DND-41 (cell line): ENCODE measurements around the gene THRA.

Experiments used
- ATAC-seq: fragments of 200-7000 bp; cut with Tn5 transposase; 3 replicates; pipeline ENCODE4 v1.9.1; 2021; ENCODE audit warnings: low read depth; ENCODE audit not compliant: insufficient read depth
- DNase-seq: peaks from one replicate; pipeline ENCODE4 v3.0.0-alpha.2; 2020
- H2AFZ ChIP-seq: 2 replicates; pipeline ENCODE4 v1.6.0; 2012; ENCODE audit warnings: low read depth, low read length
- H3K27ac ChIP-seq: 2 replicates; pipeline ENCODE4 v1.5.1; 2012; ENCODE audit warnings: low read length, inconsistent platforms
- H3K27me3 ChIP-seq: fragments of 200-600 bp; sonication (generic); 2 replicates; pipeline ENCODE4 v1.6.0; 2012; ENCODE audit warnings: low read length, mild to moderate bottlenecking, inconsistent platforms; ENCODE audit not compliant: insufficient read depth, poor library complexity
- H3K36me3 ChIP-seq: 2 replicates; pipeline ENCODE4 v1.5.1; 2012; ENCODE audit warnings: low read length, inconsistent platforms; ENCODE audit not compliant: insufficient read depth
- H3K4me1 ChIP-seq: 2 replicates; pipeline ENCODE4 v1.5.1; 2012; ENCODE audit warnings: mild to moderate bottlenecking, low read length; ENCODE audit not compliant: insufficient read depth
- H3K4me2 ChIP-seq: 2 replicates; pipeline ENCODE4 v1.6.0; 2012; ENCODE audit warnings: mild to moderate bottlenecking, moderate library complexity, low read length, inconsistent platforms; ENCODE audit not compliant: insufficient read depth
- H3K4me3 ChIP-seq, 2 experiments: fragments of 200-600 bp in 1 of 2; shearing (Covaris generic) in 1 of 2; 2 replicates each; pipeline ENCODE4 v1.5.1; 2012 to 2016; ENCODE audit warnings: inconsistent platforms in 2 of 2, low read length in 2 of 2, mild to moderate bottlenecking in 2 of 2, low read depth in 1 of 2, moderate library complexity in 1 of 2
- H3K79me2 ChIP-seq: 2 replicates; pipeline ENCODE4 v1.6.0; 2012; ENCODE audit warnings: low read length, inconsistent platforms; ENCODE audit not compliant: insufficient read depth
- H3K9ac ChIP-seq: 2 replicates; pipeline ENCODE4 v1.6.0; 2012; ENCODE audit warnings: low read depth, mild to moderate bottlenecking, inconsistent platforms, low read length, moderate library complexity
- H3K9me3 ChIP-seq: 2 replicates; pipeline ENCODE4 v1.5.1; 2012; ENCODE audit warnings: low read length, moderate library complexity, mild to moderate bottlenecking, inconsistent platforms; ENCODE audit not compliant: insufficient read depth, severe bottlenecking
- H4K20me1 ChIP-seq: 2 replicates; pipeline ENCODE4 v1.6.0; 2012; ENCODE audit warnings: low read length; ENCODE audit not compliant: insufficient read depth
- CTCF ChIP-seq: IDR thresholded peaks from 2 replicates; pipeline ENCODE4 v1.5.1; 2012; ENCODE audit warnings: borderline replicate concordance, low read length, moderate library complexity, mild to moderate bottlenecking; ENCODE audit not compliant: poor library complexity, severe bottlenecking; ENCODE audit errors: extremely low read depth
- EZH2 ChIP-seq: IDR thresholded peaks from 3 replicates; pipeline ENCODE4 v1.6.1; 2012; ENCODE audit warnings: borderline replicate concordance, low read depth, mild to moderate bottlenecking, moderate library complexity, low read length, inconsistent platforms; ENCODE audit not compliant: severe bottlenecking

The THRA gene

DNA sequence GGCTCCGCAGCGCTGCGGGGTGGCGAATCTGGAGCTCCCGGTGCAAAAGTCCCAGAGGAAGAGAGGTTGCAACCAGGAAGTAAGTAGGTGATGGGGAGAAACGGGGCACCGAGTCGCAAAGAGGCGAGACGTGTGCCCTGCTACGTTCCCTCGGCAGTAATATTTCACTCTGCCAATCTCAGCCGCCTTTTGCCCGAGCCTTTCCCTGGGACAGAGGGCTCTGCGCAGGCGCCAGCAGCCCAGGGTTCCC, 37.6 kb downstream of the THRA start, which contains the start of gene NR1D1:
Gene NR1D1, minus strand, starts transcription at position 171 of the 250 bp plus-strand sequence. CDS start 495 bp downstream, outside the sequence.
- Histone ChIP-seq H3K27me3 (no peaks in the 10 kb centered on the region), H2AFZ (peak within 1 kb of the TSS; percentile 79), H3K36me3 (peaks cover 21% of the 10 kb centered on the region), H3K4me1 (peaks cover 48% of the 10 kb centered on the region), H3K4me2 (peak within 1 kb of the TSS; percentile 97), H3K27ac (peak within 1 kb of the TSS; percentile 78), H3K79me2 (peaks cover 18% of the 10 kb centered on the region), H3K4me3 (peak within 1 kb of the TSS; percentile 41 to 83; a peak in 3 of 4 replicates), H4K20me1 (no peaks in the 10 kb centered on the region), H3K9ac (peak within 1 kb of the TSS; percentile 69), H3K9me3 (no peaks in the 10 kb centered on the region)
- no peak for TF ChIP-seq CTCF
- no peak for TF ChIP-seq EZH2
- no peak; the same call in 2 of the 3 replicates for ATAC-seq
- no peak for DNase-seq

DNA sequence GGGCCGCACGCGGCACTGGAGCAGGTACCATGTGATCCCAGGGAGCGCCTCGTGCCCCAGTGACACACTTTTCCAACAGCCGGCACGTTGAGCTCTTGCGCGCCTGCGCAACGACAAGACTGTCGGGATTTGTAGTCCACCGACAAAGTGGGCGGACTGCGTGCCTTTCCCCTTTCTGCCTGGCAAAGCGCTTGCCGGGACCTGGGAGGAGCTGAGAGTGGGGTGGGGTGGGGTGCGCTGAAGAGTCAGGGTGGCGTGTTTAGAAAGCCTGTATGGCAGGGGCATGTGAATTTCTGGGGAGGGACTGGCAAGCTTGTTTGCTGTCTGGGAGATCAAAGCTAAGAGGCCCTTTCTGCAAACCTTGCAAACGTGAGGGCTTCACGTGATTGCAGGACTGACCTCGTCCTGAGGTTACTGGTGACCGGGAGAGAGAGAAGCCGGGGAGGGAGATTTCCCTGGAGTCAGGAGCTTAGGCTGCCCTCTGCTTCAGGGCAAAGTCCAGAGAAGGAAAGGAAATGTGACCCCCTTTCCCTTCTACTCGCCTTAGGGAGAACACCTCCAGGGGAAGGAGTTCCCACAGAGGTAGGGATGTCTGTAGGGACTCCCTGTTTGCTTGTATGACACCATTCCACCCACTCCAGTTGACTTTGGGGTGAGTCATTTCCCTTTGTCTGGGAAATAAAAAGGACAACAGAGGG, 38.1 kb downstream of the THRA start:
- Histone ChIP-seq H3K9ac (peak overlapping the region; percentile 69), H3K4me1 (peaks cover 48% of the 10 kb centered on the region)
- TF ChIP-seq CTCF (no peak), EZH2 (no peak)

DNA sequence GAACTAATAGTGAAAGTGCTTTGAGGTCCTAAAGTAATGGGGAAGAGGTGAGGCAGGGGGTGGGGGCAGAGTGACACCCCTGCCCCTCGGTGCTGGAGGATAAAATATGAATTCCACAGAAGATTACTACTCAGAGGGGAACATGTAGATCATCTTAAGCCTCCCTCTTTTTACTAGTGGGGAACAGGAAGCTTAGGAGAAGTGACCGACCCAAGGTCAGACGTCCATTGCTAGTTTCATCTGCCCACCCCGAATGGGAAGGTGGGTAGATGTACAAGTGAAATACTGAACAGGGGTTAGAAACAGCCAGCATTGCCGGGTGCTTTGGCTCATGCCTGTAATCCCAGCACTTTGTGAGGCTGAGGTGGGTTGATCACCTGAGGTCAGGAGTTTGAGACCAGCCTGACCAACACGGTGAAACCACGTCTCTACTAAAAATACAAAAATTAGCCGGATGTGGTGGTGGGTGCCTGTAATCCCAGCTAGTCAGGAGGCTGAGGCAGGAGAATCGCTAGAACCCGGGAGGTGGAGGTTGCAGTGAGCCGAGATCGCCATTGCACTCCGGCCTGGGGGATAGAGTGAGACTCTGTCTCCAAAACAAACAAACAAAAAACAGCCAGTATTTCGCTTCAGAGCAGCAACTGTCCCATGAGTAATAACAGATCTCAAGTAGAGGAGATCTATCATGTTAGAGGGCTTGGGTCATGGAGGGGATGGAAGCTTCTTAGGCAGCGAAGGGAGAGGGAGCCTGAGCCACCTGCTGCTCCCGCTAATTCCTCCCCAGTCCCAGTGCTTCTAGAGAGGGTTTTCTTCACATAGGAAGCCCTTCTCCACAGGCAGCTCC, 38.8 kb downstream of the THRA start:
- Histone ChIP-seq H3K27me3 (no peaks in the 10 kb centered on the region), H2AFZ (0 out of 2 replicates have a peak overlapping the region, but pooled peaks have one; percentile 79), H3K4me1 (peaks cover 48% of the 10 kb centered on the region), H4K20me1 (no peaks in the 10 kb centered on the region), H3K9ac (peak overlapping the region; percentile 69), H3K27ac (peak overlapping the region; percentile 13), H3K36me3 (peaks cover 11% of the 10 kb centered on the region), H3K9me3 (no peaks in the 10 kb centered on the region), H3K4me2 (peak overlapping the region; percentile 97), H3K4me3 (peak overlapping the region in 1 of 2 experiments; percentile 83; a peak in 2 of 4 replicates), H3K79me2 (peaks cover 18% of the 10 kb centered on the region)
- DNase-seq (no peak), ATAC-seq (no peak)
- TF ChIP-seq EZH2, result no peak
- no peak for TF ChIP-seq CTCF

More for the DNA sequence above, 38.1 kb downstream of the THRA start:
- ATAC-seq, result peak; percentile 68
- H3K9me3 ChIP-seq, result no peaks in the 10 kb centered on the region
- H4K20me1 ChIP-seq, result no peaks in the 10 kb centered on the region
- no peaks in the 10 kb centered on the region for H3K27me3 ChIP-seq
- H3K79me2 ChIP-seq, result peaks cover 18% of the 10 kb centered on the region
- peak overlapping the region; percentile 78 for H3K27ac ChIP-seq
- peak overlapping the region; percentile 79 for H2AFZ ChIP-seq
- peak overlapping the region; percentile 41 to 83; a peak in 3 of 4 replicates for H3K4me3 ChIP-seq
- H3K36me3 ChIP-seq, result peaks cover 18% of the 10 kb centered on the region
- DNase-seq, result peak; percentile 96
- H3K4me2 ChIP-seq, result peak overlapping the region; percentile 97
